ENCODE measurements around the gene SGTB. TPM values are rescaled to one million over a fixed set of nuclear protein-coding genes. Genes with fewer than 3 reads are reported as not detected.

Gene SGTB
- total RNA-seq, 1 donor from 2014 or later: 31.7 TPM

GRCh38 chr5:65718576-65719310 is 3.2 kb downstream of the SGTB start:
- H3K4me2 ChIP-seq (ENCODE audit: low read length): no peak overlapping the region
- H4K20me1 ChIP-seq (ENCODE audit: insufficient read depth, low read length): peaks cover 9% of the 10 kb centered on the region
- no peak overlapping the region for H3K9ac ChIP-seq (ENCODE audit: low read length)
- H3K4me3 Mint-ChIP-seq (ENCODE audit: unreplicated experiment): no peak overlapping the region
- H3K4me3 ChIP-seq (ENCODE audit: insufficient read depth, low read depth, low read length): no peak overlapping the region
- no peak for TF ChIP-seq EZH2 (IDR thresholded peaks at IDR 0.05; ENCODE audit: insufficient read depth, low read length)
- no peak for TF ChIP-seq CTCF (IDR thresholded peaks at IDR 0.05; ENCODE audit: insufficient read depth, low read depth, low read length)
- no peak overlapping the region for H3K27ac Mint-ChIP-seq (ENCODE audit: unreplicated experiment)
- no peak overlapping the region for H3K27ac ChIP-seq (ENCODE audit: low read depth, low read length)
- peaks cover 9% of the 10 kb centered on the region for H3K4me1 Mint-ChIP-seq (ENCODE audit: low read depth, unreplicated experiment)
- peaks cover 3% of the 10 kb centered on the region for H3K36me3 Mint-ChIP-seq (ENCODE audit: low read depth, unreplicated experiment)
- no peaks in the 10 kb centered on the region for H3K9me3 ChIP-seq (ENCODE audit: insufficient read depth, low read depth, low read length)
- no peak for DNase-seq (ENCODE audit: low read depth)
- H3K9me3 Mint-ChIP-seq (ENCODE audit: unreplicated experiment): no peaks in the 10 kb centered on the region
- FAIRE-seq: no peak
- H3K79me2 ChIP-seq (ENCODE audit: insufficient read depth, low read length): peaks cover 35% of the 10 kb centered on the region
- H3K27me3 ChIP-seq (ENCODE audit: insufficient read depth, low read length): no peaks in the 10 kb centered on the region
- H3K36me3 ChIP-seq (ENCODE audit: insufficient read depth, low read length): peaks cover 4% of the 10 kb centered on the region
- no peaks in the 10 kb centered on the region for H3K27me3 Mint-ChIP-seq (ENCODE audit: low read depth, unreplicated experiment)
- peaks cover 3% of the 10 kb centered on the region for H3K4me1 ChIP-seq (ENCODE audit: insufficient read depth, low read length)
- H2AFZ ChIP-seq (ENCODE audit: low read depth, low read length): no peak overlapping the region

GRCh38 chr5:65708145-65708544 is 13.8 kb downstream of the SGTB start:
- no peaks in the 10 kb centered on the region for H3K27me3 ChIP-seq (ENCODE audit: insufficient read depth, low read length)
- no peak overlapping the region for H3K9ac ChIP-seq (ENCODE audit: low read length)
- Mint-ChIP-seq H3K4me3 (ENCODE audit: unreplicated experiment) (no peak overlapping the region), H3K36me3 (ENCODE audit: low read depth, unreplicated experiment) (peaks cover 10% of the 10 kb centered on the region), H3K27me3 (ENCODE audit: low read depth, unreplicated experiment) (no peaks in the 10 kb centered on the region), H3K9me3 (ENCODE audit: unreplicated experiment) (no peaks in the 10 kb centered on the region), H3K27ac (ENCODE audit: unreplicated experiment) (no peak overlapping the region), H3K4me1 (ENCODE audit: low read depth, unreplicated experiment) (no peaks in the 10 kb centered on the region)
- no peaks in the 10 kb centered on the region for H3K9me3 ChIP-seq (ENCODE audit: insufficient read depth, low read depth, low read length)
- FAIRE-seq (no peak), DNase-seq (ENCODE audit: low read depth) (no peak)
- peaks cover 17% of the 10 kb centered on the region for H3K36me3 ChIP-seq (ENCODE audit: insufficient read depth, low read length)
- no peak overlapping the region for H3K27ac ChIP-seq (ENCODE audit: low read depth, low read length)
- no peaks in the 10 kb centered on the region for H4K20me1 ChIP-seq (ENCODE audit: insufficient read depth, low read length)
- no peak overlapping the region for H3K4me3 ChIP-seq (ENCODE audit: insufficient read depth, low read depth, low read length)
- TF ChIP-seq EZH2 (IDR thresholded peaks at IDR 0.05; ENCODE audit: insufficient read depth, low read length) (no peak), CTCF (IDR thresholded peaks at IDR 0.05; ENCODE audit: insufficient read depth, low read depth, low read length) (no peak)
- no peaks in the 10 kb centered on the region for H3K79me2 ChIP-seq (ENCODE audit: insufficient read depth, low read length)
- H3K4me2 ChIP-seq (ENCODE audit: low read length): no peak overlapping the region
- H2AFZ ChIP-seq (ENCODE audit: low read depth, low read length): no peak overlapping the region
- no peaks in the 10 kb centered on the region for H3K4me1 ChIP-seq (ENCODE audit: insufficient read depth, low read length)

- Mint-ChIP-seq H3K9me3 (ENCODE audit: unreplicated experiment) (no peaks in the 10 kb centered on the region), H3K27me3 (ENCODE audit: low read depth, unreplicated experiment) (no peaks in the 10 kb centered on the region), H3K27ac (ENCODE audit: unreplicated experiment) (no peak overlapping the region), H3K4me1 (ENCODE audit: low read depth, unreplicated experiment) (no peaks in the 10 kb centered on the region), H3K4me3 (ENCODE audit: unreplicated experiment) (no peak overlapping the region), H3K36me3 (ENCODE audit: low read depth, unreplicated experiment) (peaks cover 10% of the 10 kb centered on the region)
- Histone ChIP-seq H3K9me3 (ENCODE audit: insufficient read depth, low read depth, low read length) (no peaks in the 10 kb centered on the region), H3K27ac (ENCODE audit: low read depth, low read length) (no peak overlapping the region), H4K20me1 (ENCODE audit: insufficient read depth, low read length) (no peaks in the 10 kb centered on the region), H3K4me2 (ENCODE audit: low read length) (no peak overlapping the region), H3K9ac (ENCODE audit: low read length) (no peak overlapping the region), H3K4me3 (ENCODE audit: insufficient read depth, low read depth, low read length) (no peak overlapping the region), H3K79me2 (ENCODE audit: insufficient read depth, low read length) (no peaks in the 10 kb centered on the region), H3K36me3 (ENCODE audit: insufficient read depth, low read length) (peaks cover 17% of the 10 kb centered on the region), H3K4me1 (ENCODE audit: insufficient read depth, low read length) (no peaks in the 10 kb centered on the region), H3K27me3 (ENCODE audit: insufficient read depth, low read length) (no peaks in the 10 kb centered on the region), H2AFZ (ENCODE audit: low read depth, low read length) (no peak overlapping the region)
- DNase-seq (ENCODE audit: low read depth): no peak
- no peak for FAIRE-seq
- TF ChIP-seq EZH2 (IDR thresholded peaks at IDR 0.05; ENCODE audit: insufficient read depth, low read length) (no peak), CTCF (IDR thresholded peaks at IDR 0.05; ENCODE audit: insufficient read depth, low read depth, low read length) (no peak)
Observed at GRCh38 chr5:65707663-65708062, 14.2 kb downstream of the SGTB start.

All from astrocyte (in vitro differentiated cells and primary cell).